ENCODE measurements around the gene SCN4B. TPM values are rescaled to one million over a fixed set of nuclear protein-coding genes. Genes with fewer than 3 reads are reported as not detected.

The SCN4B gene
- polyA plus RNA-seq, 2 donors = 0.75 to 1.1 TPM

GRCh38 chr11:118135796-118136165, 16.8 kb downstream of the SCN4B start:
- Histone ChIP-seq H3K4me1 (ENCODE audit: control insufficient read depth in 2 of 2, insufficient read depth in 2 of 2, low read length in 1 of 2) (peaks cover 0 to 3% of the 10 kb centered on the region in 2 donors), H3K4me3 (ENCODE audit: low read depth in 1 of 2, low read length in 2 of 2) (no peak overlapping the region), H3K9me3 (ENCODE audit: control insufficient read depth in 2 of 2, insufficient read depth in 1 of 2, low read depth in 1 of 2, low read length in 1 of 2) (no peaks in the 10 kb centered on the region), H3K27ac (ENCODE audit: low read depth in 2 of 2, low read length in 1 of 2) (no peak overlapping the region), H3K27me3 (ENCODE audit: control insufficient read depth in 1 of 2, insufficient read depth in 2 of 2, low read length in 2 of 2) (no peaks in the 10 kb centered on the region), H3K36me3 (ENCODE audit: control insufficient read depth in 2 of 2, insufficient read depth in 2 of 2, low read length in 1 of 2) (no peaks in the 10 kb centered on the region)
- WGBS, 2 donors = 75 to 83% methylated on average over 5 of the region's 5 CpGs

GRCh38 chr11:118135051-118135795, 17.4 kb downstream of the SCN4B start:
- no peak overlapping the region for H3K27ac ChIP-seq (ENCODE audit: low read depth in 2 of 2, low read length in 1 of 2)
- H3K36me3 ChIP-seq (ENCODE audit: control insufficient read depth in 2 of 2, insufficient read depth in 2 of 2, low read length in 1 of 2) = no peaks in the 10 kb centered on the region
- 79% methylated on average over 7 of the region's 7 CpGs for WGBS, 2 donors
- H3K4me1 ChIP-seq (ENCODE audit: control insufficient read depth in 2 of 2, insufficient read depth in 2 of 2, low read length in 1 of 2) = peaks cover 2 to 3% of the 10 kb centered on the region in 2 donors
- H3K27me3 ChIP-seq (ENCODE audit: control insufficient read depth in 1 of 2, insufficient read depth in 2 of 2, low read length in 2 of 2) = no peaks in the 10 kb centered on the region
- H3K9me3 ChIP-seq (ENCODE audit: control insufficient read depth in 2 of 2, insufficient read depth in 1 of 2, low read depth in 1 of 2, low read length in 1 of 2) = no peaks in the 10 kb centered on the region
- no peak overlapping the region for H3K4me3 ChIP-seq (ENCODE audit: low read depth in 1 of 2, low read length in 2 of 2)

- Histone ChIP-seq H3K9me3 (ENCODE audit: control insufficient read depth in 2 of 2, insufficient read depth in 1 of 2, low read depth in 1 of 2, low read length in 1 of 2) (no peaks in the 10 kb centered on the region), H3K27ac (ENCODE audit: low read depth in 2 of 2, low read length in 1 of 2) (no peak overlapping the region), H3K4me1 (ENCODE audit: control insufficient read depth in 2 of 2, insufficient read depth in 2 of 2, low read length in 1 of 2) (peaks cover 2 to 3% of the 10 kb centered on the region in 2 donors), H3K27me3 (ENCODE audit: control insufficient read depth in 1 of 2, insufficient read depth in 2 of 2, low read length in 2 of 2) (no peaks in the 10 kb centered on the region), H3K4me3 (ENCODE audit: low read depth in 1 of 2, low read length in 2 of 2) (no peak overlapping the region), H3K36me3 (ENCODE audit: control insufficient read depth in 2 of 2, insufficient read depth in 2 of 2, low read length in 1 of 2) (no peaks in the 10 kb centered on the region)
- 92 to 93% methylated on average over 10 of the region's 10 CpGs for WGBS, 2 donors
Observed at GRCh38 chr11:118133816-118134215, 18.8 kb downstream of the SCN4B start.

GRCh38 chr11:118132385-118133151, 20.1 kb downstream of the SCN4B start:
- Histone ChIP-seq H3K9me3 (ENCODE audit: control insufficient read depth in 2 of 2, insufficient read depth in 1 of 2, low read depth in 1 of 2, low read length in 1 of 2) (no peaks in the 10 kb centered on the region), H3K36me3 (ENCODE audit: control insufficient read depth in 2 of 2, insufficient read depth in 2 of 2, low read length in 1 of 2) (no peaks in the 10 kb centered on the region), H3K27me3 (ENCODE audit: control insufficient read depth in 1 of 2, insufficient read depth in 2 of 2, low read length in 2 of 2) (no peaks in the 10 kb centered on the region), H3K4me3 (ENCODE audit: low read depth in 1 of 2, low read length in 2 of 2) (no peak overlapping the region), H3K4me1 (ENCODE audit: control insufficient read depth in 2 of 2, insufficient read depth in 2 of 2, low read length in 1 of 2) (peaks cover 2 to 3% of the 10 kb centered on the region in 2 donors), H3K27ac (ENCODE audit: low read depth in 2 of 2, low read length in 1 of 2) (peak overlapping the region in 1 of 2 donors; percentile 7)
- 58 to 62% methylated on average over 15 of the region's 15 CpGs for WGBS, 2 donors

GRCh38 chr11:118129471-118130172, 23.0 kb downstream of the SCN4B start:
- WGBS, 2 donors = 66 to 72% methylated on average over 6 of the region's 6 CpGs
- peak overlapping the region; percentile 26 to 80 for H3K27ac ChIP-seq (ENCODE audit: low read depth in 2 of 2, low read length in 1 of 2)
- no peaks in the 10 kb centered on the region for H3K9me3 ChIP-seq (ENCODE audit: control insufficient read depth in 2 of 2, insufficient read depth in 1 of 2, low read depth in 1 of 2, low read length in 1 of 2)
- H3K36me3 ChIP-seq (ENCODE audit: control insufficient read depth in 2 of 2, insufficient read depth in 2 of 2, low read length in 1 of 2) = no peaks in the 10 kb centered on the region
- H3K4me3 ChIP-seq (ENCODE audit: low read depth in 1 of 2, low read length in 2 of 2) = no peak overlapping the region
- H3K4me1 ChIP-seq (ENCODE audit: control insufficient read depth in 2 of 2, insufficient read depth in 2 of 2, low read length in 1 of 2) = peaks cover 2 to 3% of the 10 kb centered on the region in 2 donors
- H3K27me3 ChIP-seq (ENCODE audit: control insufficient read depth in 1 of 2, insufficient read depth in 2 of 2, low read length in 2 of 2) = no peaks in the 10 kb centered on the region

- Histone ChIP-seq H3K27ac (ENCODE audit: low read depth in 2 of 2, low read length in 1 of 2) (peak overlapping the region; percentile 26 to 75), H3K9me3 (ENCODE audit: control insufficient read depth in 2 of 2, insufficient read depth in 1 of 2, low read depth in 1 of 2, low read length in 1 of 2) (no peaks in the 10 kb centered on the region), H3K4me1 (ENCODE audit: control insufficient read depth in 2 of 2, insufficient read depth in 2 of 2, low read length in 1 of 2) (peaks cover 2 to 3% of the 10 kb centered on the region in 2 donors), H3K4me3 (ENCODE audit: low read depth in 1 of 2, low read length in 2 of 2) (no peak overlapping the region), H3K27me3 (ENCODE audit: control insufficient read depth in 1 of 2, insufficient read depth in 2 of 2, low read length in 2 of 2) (no peaks in the 10 kb centered on the region), H3K36me3 (ENCODE audit: control insufficient read depth in 2 of 2, insufficient read depth in 2 of 2, low read length in 1 of 2) (no peaks in the 10 kb centered on the region)
- WGBS, 2 donors = 64 to 67% methylated on average over 11 of the region's 11 CpGs
Observed at GRCh38 chr11:118128721-118129470, 23.7 kb downstream of the SCN4B start.

GRCh38 chr11:118128310-118128709, 24.3 kb downstream of the SCN4B start:
- WGBS, 2 donors = 47 to 62% methylated on average over 4 of the region's 4 CpGs
- H3K4me1 ChIP-seq (ENCODE audit: control insufficient read depth in 2 of 2, insufficient read depth in 2 of 2, low read length in 1 of 2) = peaks cover 2 to 3% of the 10 kb centered on the region in 2 donors
- H3K9me3 ChIP-seq (ENCODE audit: control insufficient read depth in 2 of 2, insufficient read depth in 1 of 2, low read depth in 1 of 2, low read length in 1 of 2) = no peaks in the 10 kb centered on the region
- no peaks in the 10 kb centered on the region for H3K27me3 ChIP-seq (ENCODE audit: control insufficient read depth in 1 of 2, insufficient read depth in 2 of 2, low read length in 2 of 2)
- peak overlapping the region in 1 of 2 donors; percentile 68 for H3K27ac ChIP-seq (ENCODE audit: low read depth in 2 of 2, low read length in 1 of 2)
- no peak overlapping the region for H3K4me3 ChIP-seq (ENCODE audit: low read depth in 1 of 2, low read length in 2 of 2)
- H3K36me3 ChIP-seq (ENCODE audit: control insufficient read depth in 2 of 2, insufficient read depth in 2 of 2, low read length in 1 of 2) = no peaks in the 10 kb centered on the region

GRCh38 chr11:118126082-118126838, 26.4 kb downstream of the SCN4B start:
- 81 to 83% methylated on average over 7 of the region's 7 CpGs for whole genome bisulfite sequencing, 2 donors
- peak overlapping the region in 1 of 2 donors; percentile 65 for H3K27ac ChIP-seq (ENCODE audit: low read depth in 2 of 2, low read length in 1 of 2)
- H3K9me3 ChIP-seq (ENCODE audit: control insufficient read depth in 2 of 2, insufficient read depth in 1 of 2, low read depth in 1 of 2, low read length in 1 of 2) = no peaks in the 10 kb centered on the region
- H3K27me3 ChIP-seq (ENCODE audit: control insufficient read depth in 1 of 2, insufficient read depth in 2 of 2, low read length in 2 of 2) = no peaks in the 10 kb centered on the region
- H3K4me1 ChIP-seq (ENCODE audit: control insufficient read depth in 2 of 2, insufficient read depth in 2 of 2, low read length in 1 of 2) = peaks cover 0 to 2% of the 10 kb centered on the region in 2 donors
- H3K36me3 ChIP-seq (ENCODE audit: control insufficient read depth in 2 of 2, insufficient read depth in 2 of 2, low read length in 1 of 2) = no peaks in the 10 kb centered on the region
- H3K4me3 ChIP-seq (ENCODE audit: low read depth in 1 of 2, low read length in 2 of 2) = no peak overlapping the region
